IMR-90 (cell line): ENCODE measurements around the gene DDI2. TPM values are rescaled to one million over a fixed set of nuclear protein-coding genes. Genes with fewer than 3 reads are reported as not detected.

Source experiments
- ATAC-seq: fragments of 200-7000 bp; cut with Tn5 transposase; 2 replicates; pipeline ENCODE4 v1.9.1; 2020; ENCODE audit warnings: low read depth, mild to moderate bottlenecking, moderate library complexity
- BruUV-seq: library from RNA; stranded (reverse); fragments of 400-500 nt; replicated peaks from 2 replicates; lab custom pipeline; 2021; lab: Mats Ljungman, UMichigan
- CTCF ChIA-PET: fragments of 300-600 bp; formaldehyde crosslinking; extraction: SDS; loops from one replicate; lab custom pipeline; 2021; ENCODE audit warnings: antibody characterized with exemption; lab: Yijun Ruan, JAX
- POLR2A ChIA-PET: fragments of 300-600 bp; sonication (Branson Sonifier 250); formaldehyde crosslinking; loops from one replicate; lab custom pipeline; 2022; ENCODE audit warnings: antibody characterized with exemption; ENCODE audit not compliant: unreplicated experiment; lab: Charles Lee
- DNase-seq: peaks from one replicate; pipeline ENCODE4 v3.0.0; 2013
- H2AFZ ChIP-seq: replicated peaks from 2 replicates; pipeline ENCODE3; 2013; ENCODE audit warnings: low read length, mild to moderate bottlenecking; ENCODE audit not compliant: poor library complexity
- H2AK5ac ChIP-seq: 2 replicates; pipeline ENCODE4 v1.6.1; 2013; ENCODE audit warnings: low read depth, low read length, inconsistent platforms
- H2AK9ac ChIP-seq: replicated peaks from 2 replicates; pipeline ENCODE3; 2013; ENCODE audit warnings: mild to moderate bottlenecking, low read depth, low read length, moderate library complexity; ENCODE audit not compliant: poor library complexity
- H2BK120ac ChIP-seq: 2 replicates; pipeline ENCODE4 v1.6.1; 2013; ENCODE audit warnings: low read depth, low read length, inconsistent platforms
- H2BK15ac ChIP-seq: 3 replicates; pipeline ENCODE4 v1.6.1; 2013; ENCODE audit warnings: low read depth, low read length, inconsistent platforms
- H2BK20ac ChIP-seq: 2 replicates; pipeline ENCODE4 v1.6.1; 2013; ENCODE audit warnings: low read depth, mild to moderate bottlenecking, inconsistent platforms, low read length, moderate library complexity
- H2BK5ac ChIP-seq: 2 replicates; pipeline ENCODE4 v1.6.1; 2013; ENCODE audit warnings: mild to moderate bottlenecking, low read depth, low read length, inconsistent platforms; ENCODE audit not compliant: poor library complexity, severe bottlenecking
- H3K14ac ChIP-seq: replicated peaks from 2 replicates; pipeline ENCODE4 v1.6.1; 2013; ENCODE audit warnings: low read depth, low read length, inconsistent platforms
- H3K18ac ChIP-seq: 2 replicates; pipeline ENCODE4 v1.6.1; 2013; ENCODE audit warnings: low read depth, low read length, control low read depth
- H3K23ac ChIP-seq: 2 replicates; pipeline ENCODE4 v1.6.1; 2013; ENCODE audit warnings: low read depth, low read length, inconsistent platforms
- H3K27ac ChIP-seq: 2 replicates; pipeline ENCODE4 v1.5.1; 2013; ENCODE audit warnings: mild to moderate bottlenecking, control low read depth, low read length; ENCODE audit not compliant: insufficient read depth
- H3K27me3 ChIP-seq: 2 replicates; pipeline ENCODE4 v1.6.1; 2013; ENCODE audit warnings: low read length; ENCODE audit not compliant: control insufficient read depth, insufficient read depth
- H3K36me3 ChIP-seq: 2 replicates; pipeline ENCODE4 v1.6.1; 2013; ENCODE audit warnings: low read length, mixed read lengths; ENCODE audit not compliant: control insufficient read depth, insufficient read depth
- H3K4ac ChIP-seq: 2 replicates; pipeline ENCODE4 v1.6.1; 2013; ENCODE audit warnings: low read depth, low read length, inconsistent platforms
- H3K4me1 ChIP-seq: 2 replicates; pipeline ENCODE4 v1.6.1; 2013; ENCODE audit warnings: low read length, mixed read lengths; ENCODE audit not compliant: control insufficient read depth, insufficient read depth
- H3K4me2 ChIP-seq: 2 replicates; pipeline ENCODE4 v1.6.1; 2013; ENCODE audit warnings: low read depth, mild to moderate bottlenecking, control low read depth, low read length, moderate library complexity
- H3K4me3 ChIP-seq: 2 replicates; pipeline ENCODE4 v1.5.1; 2013; ENCODE audit warnings: low read depth, mild to moderate bottlenecking, control low read depth, low read length, moderate library complexity; ENCODE audit not compliant: insufficient read depth
- H3K56ac ChIP-seq: 2 replicates; pipeline ENCODE4 v1.6.1; 2013; ENCODE audit warnings: low read length, inconsistent platforms; ENCODE audit not compliant: insufficient read depth; ENCODE audit errors: extremely low read depth
- H3K79me1 ChIP-seq, 2 experiments: 2 replicates each; pipeline ENCODE4 v1.6.1; 2013; ENCODE audit warnings: low read length in 2 of 2, inconsistent platforms in 1 of 2, low read depth in 1 of 2
- H3K9ac ChIP-seq: 2 replicates; pipeline ENCODE4 v1.6.1; 2013; ENCODE audit warnings: low read depth, low read length, control low read depth
- H3K9me1 ChIP-seq: 2 replicates; pipeline ENCODE4 v1.6.1; 2013; ENCODE audit warnings: low read length, inconsistent platforms; ENCODE audit not compliant: insufficient read depth
- H3K9me3 ChIP-seq: 2 replicates; pipeline ENCODE4 v1.6.1; 2013; ENCODE audit warnings: low read length; ENCODE audit not compliant: control insufficient read depth, insufficient read depth
- H4K20me1 ChIP-seq: 2 replicates; pipeline ENCODE4 v1.6.1; 2013; ENCODE audit warnings: low read length, inconsistent platforms; ENCODE audit not compliant: insufficient read depth
- H4K5ac ChIP-seq: 2 replicates; pipeline ENCODE4 v1.6.1; 2013; ENCODE audit warnings: mild to moderate bottlenecking, low read depth, low read length, control low read depth
- H4K8ac ChIP-seq, 2 experiments: 2 replicates each; pipeline ENCODE4 v1.6.1; 2013; ENCODE audit warnings: low read depth in 2 of 2, low read length in 2 of 2, control low read depth in 1 of 2, inconsistent platforms in 1 of 2
- H4K91ac ChIP-seq: 2 replicates; pipeline ENCODE4 v1.6.1; 2013; ENCODE audit warnings: low read depth, low read length, inconsistent platforms; ENCODE audit not compliant: insufficient read depth
- CEBPB ChIP-seq: IDR thresholded peaks from 2 replicates; pipeline ENCODE4 v1.6.1; 2012; ENCODE audit warnings: low read depth, low read length, improper control_type of control experiment
- FOS ChIP-seq: fragments of 150-350 bp; IDR thresholded peaks from 2 replicates; pipeline ENCODE4 v1.6.1; 2016; ENCODE audit warnings: low read depth, low read length
- MXI1 ChIP-seq: IDR thresholded peaks from 2 replicates; pipeline ENCODE4 v1.6.1; 2012; ENCODE audit warnings: low read depth, mild to moderate bottlenecking, low read length, moderate library complexity, borderline replicate concordance
- POLR2A ChIP-seq: IDR thresholded peaks from 2 replicates; pipeline ENCODE4 v1.6.1; 2012; ENCODE audit warnings: mild to moderate bottlenecking, low read depth, low read length
- WGBS, 2 experiments: methylation state at CpG; one replicate each; pipeline versions ENCODE4 v1.1.5 to v1.1.7; 2013; ENCODE audit warnings: missing lambda C conversion rate in 2 of 2; ENCODE audit not compliant: insufficient read length in 1 of 2; ENCODE audit errors: extremely low coverage in 2 of 2; 5-methylcytosine and 5-hydroxymethylcytosine counted together
- dilution Hi-C: fragments of 300-500 bp; cut with HindIII; formaldehyde crosslinking; loops from one replicate; pipeline ENCODE4 v1.14.3; 2018; ENCODE audit warnings: low sequenced_read_pairs; ENCODE audit not compliant: unreplicated experiment
- in situ Hi-C: fragments of 300-500 bp; cut with MboI; formaldehyde crosslinking; loops from 3 replicates; pipeline ENCODE4 v1.14.3; 2019; ENCODE audit warnings: low sequenced_read_pairs, inconsistent platforms, mixed read lengths
- intact Hi-C: fragments of 100-400 bp; cut with micrococcal nuclease; formaldehyde crosslinking; loops from 2 replicates; pipeline ENCODE4 v1.10.0; 2022
- polyA plus RNA-seq, 3 experiments: library from polyadenylated mRNA; depleted of rRNA; stranded (reverse); fragments of >200 nt; gene quantifications; 2 replicates each; pipeline ENCODE4 v1.2.3, GENCODE V29; 2012; ENCODE audit warnings: low replicate concordance in 1 of 3
- total RNA-seq: library from RNA; depleted of rRNA; stranded (reverse); fragments of >200 nt; gene quantifications from 2 replicates; pipeline ENCODE4 v1.2.3, GENCODE V29; 2012
- TF ChIP-seq, protein P1 (sequence below): fragments of 150-350 bp; IDR thresholded peaks from 2 replicates; pipeline ENCODE4 v1.6.1; 2016; ENCODE audit warnings: low read depth, mild to moderate bottlenecking, low read length, moderate library complexity, borderline replicate concordance

The DDI2 gene
- total and polyA plus RNA-seq, 2 of the 4 experiments (the other 2 are of a cell fraction): 6.0 to 13.4 TPM

DNA sequence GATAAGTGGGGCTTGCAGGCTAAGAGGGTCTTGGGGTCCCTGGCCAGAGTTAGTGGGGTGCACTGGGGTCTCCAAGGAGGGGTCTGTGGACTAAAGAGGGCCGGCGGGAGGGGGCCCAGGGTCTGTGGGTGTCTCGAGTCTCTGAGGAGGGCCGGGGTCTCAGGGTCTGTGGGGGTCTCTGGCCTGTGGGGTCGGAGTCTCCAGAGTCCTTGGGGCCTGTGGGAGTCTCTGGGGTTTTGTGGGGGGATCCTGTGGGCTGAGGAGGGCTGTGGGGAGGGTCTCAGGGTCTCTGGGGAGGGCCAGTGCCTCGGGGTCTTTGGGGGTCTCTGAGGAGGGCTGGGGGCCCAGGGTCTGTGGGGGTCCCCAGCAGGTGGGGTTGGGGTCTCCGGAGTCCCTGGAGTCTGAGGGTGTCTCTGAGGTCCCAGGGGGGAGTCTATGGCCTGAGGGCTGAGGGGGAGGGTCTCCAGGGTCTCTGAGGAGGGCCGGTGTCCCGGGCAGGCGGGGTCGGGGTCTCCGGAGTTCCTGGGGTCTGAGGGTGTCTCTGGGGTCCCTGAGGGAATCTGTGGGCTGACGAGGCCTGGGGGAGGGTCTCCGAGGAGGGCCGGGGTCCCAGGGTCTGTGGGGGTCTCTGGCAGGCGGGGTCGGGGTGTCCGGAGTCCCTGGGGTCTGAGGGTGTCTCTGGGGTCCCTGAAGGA, 66.2 kb downstream of the DDI2 start (continued):
- TF ChIP-seq, protein P1, sequence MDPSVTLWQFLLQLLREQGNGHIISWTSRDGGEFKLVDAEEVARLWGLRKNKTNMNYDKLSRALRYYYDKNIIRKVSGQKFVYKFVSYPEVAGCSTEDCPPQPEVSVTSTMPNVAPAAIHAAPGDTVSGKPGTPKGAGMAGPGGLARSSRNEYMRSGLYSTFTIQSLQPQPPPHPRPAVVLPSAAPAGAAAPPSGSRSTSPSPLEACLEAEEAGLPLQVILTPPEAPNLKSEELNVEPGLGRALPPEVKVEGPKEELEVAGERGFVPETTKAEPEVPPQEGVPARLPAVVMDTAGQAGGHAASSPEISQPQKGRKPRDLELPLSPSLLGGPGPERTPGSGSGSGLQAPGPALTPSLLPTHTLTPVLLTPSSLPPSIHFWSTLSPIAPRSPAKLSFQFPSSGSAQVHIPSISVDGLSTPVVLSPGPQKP: no peak

GRCh38 chr1:15684042-15684461, 66.8 kb downstream of the DDI2 start, which contains the start of gene PLEKHM2:
TSS of gene PLEKHM2 (plus strand) at chr1:15684320. CDS start at chr1:15684559, 239 bp downstream.
- Histone ChIP-seq H3K27me3 (no peaks in the 10 kb centered on the region), H4K20me1 (peaks cover 32% of the 10 kb centered on the region), H3K14ac (peak within 1 kb of the TSS; percentile 93), H2AK9ac (peak within 1 kb of the TSS; percentile 97), H3K27ac (peak within 1 kb of the TSS; percentile 94), H2BK20ac (0 out of 2 replicates have a peak within 1 kb of the TSS, but pooled peaks have one; percentile 5), H2AFZ (peak within 1 kb of the TSS; percentile 90), H3K4me2 (peak within 1 kb of the TSS; percentile 100), H2BK120ac (peak within 1 kb of the TSS; percentile 36; the same call in 1 of the 2 replicates), H4K91ac (peak within 1 kb of the TSS; percentile 81), H2BK15ac (0 out of 3 replicates have a peak within 1 kb of the TSS, but pooled peaks have one; percentile 2), H3K9me1 (peaks cover 17% of the 10 kb centered on the region), H2BK5ac (peak within 1 kb of the TSS; percentile 76), H3K4me1 (peaks cover 19% of the 10 kb centered on the region), H3K9me3 (no peaks in the 10 kb centered on the region), H4K8ac (peak within 1 kb of the TSS; percentile 96), H3K79me1 (peaks cover 10 to 45% of the 10 kb centered on the region in 2 experiments; a peak in 3 of 4 replicates), H4K5ac (peak within 1 kb of the TSS; percentile 95), H3K18ac (peak within 1 kb of the TSS; percentile 87), H3K36me3 (no peaks in the 10 kb centered on the region), H3K4me3 (peak within 1 kb of the TSS; percentile 99), H2AK5ac (peak within 1 kb of the TSS; percentile 71), H3K23ac (peak within 1 kb of the TSS; percentile 49), H3K9ac (peak within 1 kb of the TSS; percentile 99), H3K4ac (peak within 1 kb of the TSS; percentile 90), H3K56ac (peak within 1 kb of the TSS; percentile 81)
- peak; percentile 35 for DNase-seq
- in situ Hi-C loops: no loop called here
- dilution Hi-C loops: no loop called here
- intact Hi-C loops: loop anchor here (5.0 kb wide), 1 partner anchor 67 kb away; the partner anchor contains the start of gene DDI2
- ChIA-PET POLR2A (no interaction called here), CTCF (no interaction called here)
- no peak for TF ChIP-seq FOS
- TF ChIP-seq CEBPB: no peak
- no peak for TF ChIP-seq MXI1
- 0 out of 2 replicates have a peak, but pooled peaks have one; percentile 57 for TF ChIP-seq POLR2A
- BruUV-seq: no TSS peak
- WGBS, 2 experiments: 0% methylated on average over 16 of the region's 52 CpGs; no CpG with 5 or more reads in 1 of the 2 experiments
- ATAC-seq: peak; percentile 75
